GM23338 (cell line): ENCODE data around the gene SORCS3.

Experiments
- CTCF ChIP-seq, 2 experiments: fragments of 200-600 bp in 1 of 2; sonication (generic) in 1 of 2; conservative IDR thresholded peaks; 2 replicates each; pipeline versions ENCODE4 v1.5.1 to v1.6.1; 2016 to 2017; ENCODE audit warnings: antibody characterized with exemption in 2 of 2, low read depth in 2 of 2, mild to moderate bottlenecking in 2 of 2, moderate library complexity in 1 of 2
- EZH2 ChIP-seq: fragments of 200-600 bp; sonication (generic); IDR thresholded peaks from one replicate; pipeline ENCODE4 v1.8.0; 2017; ENCODE audit warnings: antibody characterized with exemption, mild to moderate bottlenecking, low read depth; ENCODE audit not compliant: unreplicated experiment
- POLR2AphosphoS5 ChIP-seq: IDR thresholded peaks from 2 replicates; pipeline ENCODE4 v1.6.1; 2016; ENCODE audit warnings: antibody characterized with exemption, low read depth

- no peak; a peak in 1 of 4 replicates for TF ChIP-seq CTCF (conservative IDR thresholded peaks at IDR 0.05; ENCODE audit: low read depth in 2 of 2)
- TF ChIP-seq POLR2AphosphoS5 = no peak
- TF ChIP-seq EZH2 = no peak
These were observed 429.2 kb downstream of the SORCS3 start for GRCh38 chr10:105070249-105070648.
